CD4-positive, alpha-beta memory T cell (primary cell): ENCODE data around the gene APOA4. TPM values are rescaled to one million over a fixed set of nuclear protein-coding genes. Genes with fewer than 3 reads are reported as not detected.

Experiments used
- CTCF ChIA-PET: fragments of 350-600 bp; sonication (Branson Sonifier 250); formaldehyde crosslinking; loops from one replicate; lab custom pipeline; 2021; ENCODE audit warnings: inconsistent platforms; ENCODE audit not compliant: partially characterized antibody; lab: Charles Lee
- POLR2A ChIA-PET: fragments of 350-600 bp; sonication (Branson Sonifier 250); formaldehyde crosslinking; loops from one replicate; lab custom pipeline; 2021; ENCODE audit not compliant: partially characterized antibody; lab: Charles Lee
- DNase-seq, 5 donors: peaks; one replicate each; pipeline versions ENCODE4 v3.0.0 to v3.0.0-alpha.2; 2020 to 2022; ENCODE audit warnings: mixed read lengths in 1 of 5
- H3K27ac ChIP-seq: one replicate; pipeline ENCODE4 v1.7.0; 2013; ENCODE audit warnings: low read depth, low read length
- H3K27me3 ChIP-seq: 2 replicates; pipeline ENCODE4 v1.7.0; 2013; ENCODE audit warnings: mild to moderate bottlenecking, low read length, moderate library complexity; ENCODE audit not compliant: insufficient read depth
- H3K36me3 ChIP-seq: 2 replicates; pipeline ENCODE4 v1.7.0; 2013; ENCODE audit warnings: mild to moderate bottlenecking, low read length, moderate library complexity; ENCODE audit not compliant: insufficient read depth
- H3K4me1 ChIP-seq: 2 replicates; pipeline ENCODE4 v1.7.0; 2013; ENCODE audit warnings: mild to moderate bottlenecking, low read length, moderate library complexity; ENCODE audit not compliant: insufficient read depth
- H3K4me3 ChIP-seq, 2 donors: one replicate each; pipeline ENCODE4 v1.7.0; 2013; ENCODE audit warnings: low read length in 2 of 2, mild to moderate bottlenecking in 1 of 2
- H3K9me3 ChIP-seq, 2 donors: one replicate each; pipeline ENCODE4 v1.7.0; 2013; ENCODE audit warnings: low read length in 2 of 2, control low read depth in 1 of 2; ENCODE audit not compliant: control insufficient read depth in 1 of 2
- H3K27ac Mint-ChIP-seq, 7 donors: one replicate each; pipeline ENCODE4 v1.8.0; 2020 to 2021; ENCODE audit warnings: mixed read lengths in 7 of 7, mild to moderate bottlenecking in 6 of 7, inconsistent platforms in 3 of 7, moderate library complexity in 3 of 7
- H3K27me3 Mint-ChIP-seq, 2 donors: one replicate each; pipeline ENCODE4 v1.8.0; 2020 to 2021; ENCODE audit warnings: mixed read lengths in 2 of 2
- H3K36me3 Mint-ChIP-seq, 2 donors: one replicate each; pipeline ENCODE4 v1.8.0; 2020 to 2021; ENCODE audit warnings: mixed read lengths in 2 of 2, inconsistent platforms in 1 of 2, mild to moderate bottlenecking in 1 of 2
- H3K4me1 Mint-ChIP-seq, 4 donors: one replicate each; pipeline ENCODE4 v1.8.0; 2020 to 2021; ENCODE audit warnings: mixed read lengths in 4 of 4, mild to moderate bottlenecking in 1 of 4
- H3K4me3 Mint-ChIP-seq, 8 donors: one replicate each; pipeline ENCODE4 v1.8.0; 2020 to 2021; ENCODE audit warnings: mixed read lengths in 8 of 8, mild to moderate bottlenecking in 7 of 8, moderate library complexity in 6 of 8, inconsistent platforms in 3 of 8
- H3K9me3 Mint-ChIP-seq, 8 donors: one replicate each; pipeline ENCODE4 v1.8.0; 2020 to 2021; ENCODE audit warnings: mixed read lengths in 8 of 8, mild to moderate bottlenecking in 5 of 8, inconsistent platforms in 3 of 8, moderate library complexity in 1 of 8
- intact Hi-C: fragments of 100-400 bp; cut with micrococcal nuclease; formaldehyde crosslinking; loops from one replicate; pipeline ENCODE4 v1.15.1; 2023
- polyA plus RNA-seq, 2 donors: library from polyadenylated mRNA; unstranded; fragments of 300-500 nt; fragmentation: Illumina TruSeq; gene quantifications; one replicate each; pipeline ENCODE4 v1.2.3, GENCODE V29; 2021
- total RNA-seq, 2 experiments: library from RNA; stranded (reverse); gene quantifications; one replicate each; pipeline ENCODE4 v1.2.3, GENCODE V29; 2021

APOA4 gene
- total and polyA plus RNA-seq, 4 experiments from 2014 or later, result not detected

DNA sequence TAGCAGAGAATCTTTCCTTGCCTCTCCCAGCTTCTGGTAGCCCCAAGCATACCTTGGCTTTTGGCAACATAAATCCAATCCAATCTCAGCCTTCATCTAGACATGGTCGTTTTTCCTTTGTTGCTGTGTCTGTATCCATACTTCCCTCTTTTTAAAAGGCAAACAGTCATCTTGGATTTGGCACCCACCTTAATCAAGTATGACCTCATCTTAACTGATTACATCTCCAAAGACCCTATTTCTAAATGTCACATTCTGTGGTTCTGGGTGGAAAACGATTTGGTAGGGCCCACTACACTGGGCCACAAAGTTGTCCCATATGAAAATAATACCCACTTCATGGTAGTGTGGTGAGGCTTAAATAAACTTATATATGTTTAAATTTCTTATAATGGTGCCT is 51.2 kb downstream of the APOA4 start:
- Mint-ChIP-seq H3K27me3 (no peaks in the 10 kb centered on the region), H3K9me3 (peaks cover 0 to 5% (median 0%) of the 10 kb centered on the region in 8 donors), H3K36me3 (peaks cover 15 to 38% of the 10 kb centered on the region in 2 donors), H3K27ac (peak overlapping the region; percentile 94 to 99 (median 98)), H3K4me1 (peaks cover 24 to 47% (median 35%) of the 10 kb centered on the region in 4 donors), H3K4me3 (peak overlapping the region; percentile 97 to 100 (median 98))
- Histone ChIP-seq H3K4me1 (peaks cover 24% of the 10 kb centered on the region), H3K27me3 (no peaks in the 10 kb centered on the region), H3K9me3 (no peaks in the 10 kb centered on the region), H3K36me3 (no peaks in the 10 kb centered on the region), H3K27ac (peak overlapping the region; percentile 94), H3K4me3 (peak overlapping the region; percentile 71 to 93)
- ChIA-PET POLR2A (interaction anchor here (1.2 to 7.7 kb wide), 2 partner anchors 14 to 326 kb away, joined by 6 to 100 read pairs; partner anchors contain the start of genes SIK3 and ZPR1), CTCF (interaction anchor here (0.9 to 7.3 kb wide), 4 partner anchors 19 to 334 kb away, joined by 3 to 46 read pairs (median 4); partner anchors contain the start of gene APOA5)
- no peak for DNase-seq
- intact Hi-C loops, result loop anchor here (2.0 to 5.0 kb wide), 4 partner anchors 80 to 459 kb away; partner anchors contain the start of genes SIDT2 and SIK3

Other genes starting within 250 kb of the APOA4 start
- gene BUD13, start 50.3 kb downstream of the APOA4 start, total RNA-seq, result 10 to 100 TPM; 19.9 to 23.1 TPM
- gene BUD13, start 50.3 kb downstream of the APOA4 start, polyA plus RNA-seq, result 10 to 100 TPM in 1 of 2 donors, 1 to 10 TPM in 1; 2.3 to 20.6 TPM
- gene ZPR1, start 35.3 kb downstream of the APOA4 start, total RNA-seq, result 10 to 100 TPM; 59.5 to 73.4 TPM
- 10 to 100 TPM; 45.8 to 48.1 TPM for gene ZPR1, start 35.3 kb downstream of the APOA4 start, polyA plus RNA-seq
- gene APOA5, start 31.4 kb downstream of the APOA4 start, total RNA-seq, result not detected
- not detected for gene APOA5, start 31.4 kb downstream of the APOA4 start, polyA plus RNA-seq
- gene APOC3, start 6.6 kb upstream of the APOA4 start, total RNA-seq, result not detected
- gene APOC3, start 6.6 kb upstream of the APOA4 start, polyA plus RNA-seq, result not detected
- gene APOA1, start 14.3 kb upstream of the APOA4 start, total RNA-seq, result under 1 TPM in 1 of 2 experiments, not detected in 1; 0.75 TPM
- gene APOA1, start 14.3 kb upstream of the APOA4 start, polyA plus RNA-seq, result under 1 TPM in 1 of 2 donors, not detected in 1; 0.50 TPM